ENCODE results near the gene ZNF740.

The ZNF740 gene

GRCh38 chr12:53227836-53228235 lies 47.3 kb downstream of the ZNF740 start:
- no peak for DNase-seq

- no peak for DNase-seq
Measured at GRCh38 chr12:53229454-53229853, 48.9 kb downstream of the ZNF740 start.

GRCh38 chr12:53230108-53230845 lies 49.8 kb downstream of the ZNF740 start:
- DNase-seq: no peak

- no peak for DNase-seq
Measured at GRCh38 chr12:53231671-53231920, 51.1 kb downstream of the ZNF740 start.

- no peak for DNase-seq
Measured at GRCh38 chr12:53231921-53232645, 51.6 kb downstream of the ZNF740 start, which contains the start of gene RARG. RARG (minus strand) TSS chr12:53232209; CDS start chr12:53227545, 4,664 bp downstream.

GRCh38 chr12:53232646-53233461 lies 52.3 kb downstream of the ZNF740 start:
- DNase-seq: no peak

GRCh38 chr12:53233671-53234121 lies 53.2 kb downstream of the ZNF740 start:
- DNase-seq: no peak

- no peak for DNase-seq
Measured at GRCh38 chr12:53234271-53234914, 53.9 kb downstream of the ZNF740 start.

- DNase-seq: no peak
Measured at GRCh38 chr12:53235164-53235563, 54.6 kb downstream of the ZNF740 start.

GRCh38 chr12:53235742-53236442 lies 55.4 kb downstream of the ZNF740 start:
- no peak for DNase-seq

- no peak for DNase-seq
Measured at GRCh38 chr12:53236443-53237111, 56.1 kb downstream of the ZNF740 start.

- DNase-seq: no peak
Measured at GRCh38 chr12:53239643-53240258, 59.2 kb downstream of the ZNF740 start.

GRCh38 chr12:53241623-53242412 lies 61.3 kb downstream of the ZNF740 start:
- DNase-seq: no peak

- DNase-seq: no peak
Measured at GRCh38 chr12:53244337-53244736, 63.8 kb downstream of the ZNF740 start.

Measured in SHP77 (cell line).